A549 treated with AZD9567 at 1 μM for 4 hours (cell line): ENCODE data around the gene ATP6V1D. TPM values are rescaled to one million over a fixed set of nuclear protein-coding genes. Genes with fewer than 3 reads are reported as not detected.

Source experiments
- total RNA-seq: library from RNA; stranded (reverse); fragments of 200-300 nt; extraction: Qiagen RNA extraction; gene quantifications from 5 replicates; pipeline ENCODE4 v1.2.3, GENCODE V29; 2022; ENCODE audit not compliant: insufficient read depth

ATP6V1D gene
- total RNA-seq, result 61.5 to 75.1 TPM (median 70.3 TPM) in 5 replicates

GRCh38 chr14:67359775-67360469 lies at the start of gene ATP6V1D, which contains the start of gene EIF2S1:
Gene ATP6V1D, minus strand, starts transcription at chr14:67359804. Its CDS starts 106 bp downstream, at chr14:67359698.
Gene EIF2S1, plus strand, starts transcription at chr14:67360328. Its CDS starts 4,440 bp downstream, at chr14:67364768.

Other genes with a start within 250 kb of the ATP6V1D start
- gene GARIN2, start 170.4 kb downstream of the ATP6V1D start, total RNA-seq, result 0.06 to 0.13 TPM (median 0.10 TPM) in 3 of 5 replicates, not detected in the others
- 13.3 to 16.5 TPM (median 15.1 TPM) in 5 replicates for gene PALS1, start 118.4 kb downstream of the ATP6V1D start, total RNA-seq
- gene EIF2S1, start 524 bp upstream of the ATP6V1D start, total RNA-seq, result 216 to 491 TPM (median 232 TPM) in 5 replicates
- gene PLEK2, start 52.4 kb upstream of the ATP6V1D start, total RNA-seq, result 13.6 to 18.0 TPM (median 16.2 TPM) in 5 replicates
- gene TMEM229B, start 128.9 kb upstream of the ATP6V1D start, total RNA-seq, result 0.14 to 0.22 TPM (median 0.17 TPM) in 4 of 5 replicates, not detected in the other
- 3.3 to 4.3 TPM (median 3.6 TPM) in 5 replicates for gene PLEKHH1, start 173.5 kb upstream of the ATP6V1D start, total RNA-seq
- 17.5 to 23.3 TPM (median 23.0 TPM) in 5 replicates for gene PIGH, start 240.5 kb upstream of the ATP6V1D start, total RNA-seq